Measurements from ENCODE around the gene SEC14L2. TPM values are rescaled to one million over a fixed set of nuclear protein-coding genes. Genes with fewer than 3 reads are reported as not detected.

SEC14L2 gene
- total RNA-seq, 4 donors from 2014 or later = 7.8 to 45.9 (median 23.1) TPM; not detected in 1

GRCh38 chr22:30424534-30425326, 27.9 kb downstream of the SEC14L2 start:
- intact Hi-C loops (cut with DNase I; ENCODE audit: low total_unique reads) = no loop called here
- Histone ChIP-seq H3K4me1 (peaks cover 0 to 21% of the 10 kb centered on the region in 2 donors), H3K4me3 (peak overlapping the region; percentile 64 to 65), H3K27ac (peak overlapping the region; percentile 83 to 95), H3K27me3 (no peaks in the 10 kb centered on the region), H3K36me3 (no peaks in the 10 kb centered on the region), H3K9me3 (no peaks in the 10 kb centered on the region)
- no peak for TF ChIP-seq POLR2A (IDR thresholded peaks at IDR 0.05)
- TF ChIP-seq CTCF (IDR thresholded peaks at IDR 0.05) = no peak
- DNase-seq = peak in 1 of 2 donors; percentile 22

GRCh38 chr22:30425327-30425615, 28.5 kb downstream of the SEC14L2 start:
- peak overlapping the region; percentile 50 to 63 for H3K4me3 ChIP-seq
- intact Hi-C loops (cut with DNase I; ENCODE audit: low total_unique reads) = no loop called here
- no peaks in the 10 kb centered on the region for H3K36me3 ChIP-seq
- no peaks in the 10 kb centered on the region for H3K9me3 ChIP-seq
- DNase-seq = no peak
- peak overlapping the region; percentile 67 to 74 for H3K27ac ChIP-seq
- H3K27me3 ChIP-seq = no peaks in the 10 kb centered on the region
- no peak for TF ChIP-seq CTCF (IDR thresholded peaks at IDR 0.05)
- no peak for TF ChIP-seq POLR2A (IDR thresholded peaks at IDR 0.05)
- H3K4me1 ChIP-seq = peaks cover 0 to 21% of the 10 kb centered on the region in 2 donors

- peaks cover 0 to 21% of the 10 kb centered on the region in 2 donors for H3K4me1 ChIP-seq
- no peaks in the 10 kb centered on the region for H3K9me3 ChIP-seq
- TF ChIP-seq POLR2A (IDR thresholded peaks at IDR 0.05) = no peak
- TF ChIP-seq CTCF (IDR thresholded peaks at IDR 0.05) = no peak
- intact Hi-C loops (cut with DNase I; ENCODE audit: low total_unique reads) = no loop called here
- DNase-seq = peak; percentile 47 to 64
- H3K27me3 ChIP-seq = no peaks in the 10 kb centered on the region
- peak within 1 kb of the TSS; percentile 64 to 65 for H3K4me3 ChIP-seq
- no peaks in the 10 kb centered on the region for H3K36me3 ChIP-seq
- peak within 1 kb of the TSS; percentile 67 to 83 for H3K27ac ChIP-seq
These were observed 29.0 kb downstream of the SEC14L2 start, which contains the start of gene MTFP1 for GRCh38 chr22:30425616-30426387. Gene MTFP1 (plus strand): TSS chr22:30425768. CDS start chr22:30425880, 112 bp downstream.

GRCh38 chr22:30426388-30427353, 29.9 kb downstream of the SEC14L2 start:
- Histone ChIP-seq H3K4me3 (peak overlapping the region; percentile 50 to 63), H3K36me3 (no peaks in the 10 kb centered on the region), H3K27me3 (no peaks in the 10 kb centered on the region), H3K9me3 (no peaks in the 10 kb centered on the region), H3K4me1 (peaks cover 0 to 21% of the 10 kb centered on the region in 2 donors), H3K27ac (peak overlapping the region; percentile 67 to 74)
- TF ChIP-seq POLR2A (IDR thresholded peaks at IDR 0.05) (no peak), CTCF (IDR thresholded peaks at IDR 0.05) (peak; percentile 22 to 65 (median 39))
- peak; percentile 68 for DNase-seq
- intact Hi-C loops (cut with DNase I; ENCODE audit: low total_unique reads) = no loop called here
